IPS-NIHi7 (cell line): ENCODE results near the gene SAXO1.
"Not testable (repeated sequence)": the region's sequence is repeated elsewhere in the genome, so short reads cannot be mapped to it uniquely, and the experiment has no call there.

Experiments used
- DNase-seq: peaks from one replicate; pipeline ENCODE4 v3.0.0; 2012; ENCODE audit warnings: mixed read lengths; ENCODE audit errors: extremely low spot score

The SAXO1 gene

GRCh38 chr9:18999173-18999785 is 33.7 kb downstream of the SAXO1 start:
- no peak for DNase-seq

DNA sequence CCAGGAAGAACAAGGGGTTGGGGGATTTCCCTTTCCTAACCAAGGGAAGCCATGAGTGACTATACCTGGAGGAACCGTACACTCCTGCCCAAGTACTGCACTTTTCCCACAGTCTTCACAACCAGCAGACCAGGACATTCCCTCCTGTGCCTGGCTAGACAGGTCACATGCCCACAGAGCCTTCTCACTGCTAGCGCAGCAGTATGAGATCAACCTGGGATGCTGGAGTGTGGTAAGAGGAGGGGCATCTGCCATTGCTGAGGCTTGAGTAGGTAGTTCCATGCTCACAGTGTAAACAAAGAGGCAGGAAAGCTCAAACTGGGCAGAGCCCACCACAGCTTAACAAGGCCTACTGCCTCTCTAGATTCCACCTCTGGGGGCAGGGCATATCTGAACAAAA is 35.9 kb downstream of the SAXO1 start:
- DNase-seq, result no peak

- no peak for DNase-seq
These were observed 36.8 kb downstream of the SAXO1 start for GRCh38 chr9:18996211-18996610.

- no peak for DNase-seq
These were observed 38.6 kb downstream of the SAXO1 start for GRCh38 chr9:18994263-18994916.

GRCh38 chr9:18991197-18991596 is 41.8 kb downstream of the SAXO1 start:
- DNase-seq, result not testable (repeated sequence)

DNA sequence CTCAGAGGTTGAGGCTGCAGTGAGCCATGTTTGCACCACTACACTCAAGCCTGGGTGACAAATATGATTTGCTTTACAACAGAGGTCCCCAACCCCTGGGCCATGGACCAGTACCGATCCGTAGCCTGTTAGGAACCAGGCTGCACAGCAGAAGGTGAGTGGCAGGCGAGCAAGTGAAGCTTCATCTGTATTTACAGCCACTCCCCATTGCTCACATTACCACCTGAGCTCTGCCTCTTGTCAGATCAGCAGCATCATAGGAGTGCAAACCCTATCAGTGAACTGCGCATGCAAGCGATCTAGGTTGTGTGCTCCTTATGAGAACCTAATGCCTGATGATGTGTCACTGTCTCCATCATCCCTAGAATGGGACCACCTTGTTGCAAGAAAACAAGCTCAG is 42.5 kb downstream of the SAXO1 start:
- no peak for DNase-seq

DNA sequence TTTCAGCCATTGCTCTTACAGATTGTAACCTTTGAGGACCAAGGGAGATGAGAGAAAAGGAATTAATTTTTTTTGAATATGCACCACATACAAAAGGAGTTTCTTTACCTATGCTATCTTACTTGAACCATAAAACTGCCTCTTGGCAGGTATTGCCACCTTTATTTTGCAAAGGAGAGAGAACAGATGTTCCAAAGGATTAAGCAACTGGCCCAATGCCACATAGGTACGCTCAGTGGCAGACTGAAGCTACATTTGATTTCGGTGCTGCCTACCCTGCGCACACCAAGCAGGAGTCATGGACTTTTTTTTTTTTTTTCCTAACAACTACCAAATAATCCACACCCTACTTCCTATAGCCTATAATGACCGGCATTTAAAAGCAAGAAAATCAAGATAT is 43.1 kb downstream of the SAXO1 start:
- no peak for DNase-seq

DNA sequence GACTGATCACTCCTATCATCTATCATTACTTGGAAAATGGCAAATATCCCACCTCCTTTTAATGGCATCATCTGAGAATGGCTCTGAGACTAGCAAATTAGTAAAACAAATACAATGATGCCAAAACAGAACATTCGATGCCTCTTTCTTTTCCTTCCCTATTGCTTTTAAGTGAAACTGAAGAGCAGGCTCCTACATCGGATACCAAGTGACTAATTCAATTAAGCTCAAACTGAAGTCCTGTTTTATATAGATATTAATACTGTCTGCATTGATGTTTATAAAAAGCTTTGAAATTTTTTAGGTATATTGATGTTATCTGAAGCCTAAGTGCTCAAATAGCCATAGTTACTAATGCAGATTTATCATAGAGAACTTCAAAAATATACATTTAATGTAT is 43.9 kb downstream of the SAXO1 start:
- DNase-seq, result no peak

- DNase-seq, result no peak
These were observed 45.0 kb downstream of the SAXO1 start for GRCh38 chr9:18988003-18988402.

DNA sequence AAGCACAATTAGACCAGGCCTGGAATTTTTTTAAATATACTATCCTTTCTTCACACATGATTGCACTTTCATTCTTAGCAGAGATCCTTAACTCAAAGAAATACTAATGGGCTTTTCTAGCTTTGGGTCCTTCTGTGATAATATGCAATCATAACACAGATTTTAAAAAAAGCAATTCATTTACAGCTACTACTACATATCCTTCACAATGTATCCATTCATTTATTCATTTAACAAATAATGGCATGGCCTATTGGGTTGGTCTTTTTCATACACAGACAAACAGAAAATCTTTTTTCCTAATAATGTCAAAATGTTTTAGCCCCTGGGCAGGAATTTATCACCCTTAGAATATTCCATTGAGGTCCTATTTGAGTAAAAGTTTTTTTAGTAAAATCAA is 47.0 kb downstream of the SAXO1 start:
- no peak for DNase-seq

DNA sequence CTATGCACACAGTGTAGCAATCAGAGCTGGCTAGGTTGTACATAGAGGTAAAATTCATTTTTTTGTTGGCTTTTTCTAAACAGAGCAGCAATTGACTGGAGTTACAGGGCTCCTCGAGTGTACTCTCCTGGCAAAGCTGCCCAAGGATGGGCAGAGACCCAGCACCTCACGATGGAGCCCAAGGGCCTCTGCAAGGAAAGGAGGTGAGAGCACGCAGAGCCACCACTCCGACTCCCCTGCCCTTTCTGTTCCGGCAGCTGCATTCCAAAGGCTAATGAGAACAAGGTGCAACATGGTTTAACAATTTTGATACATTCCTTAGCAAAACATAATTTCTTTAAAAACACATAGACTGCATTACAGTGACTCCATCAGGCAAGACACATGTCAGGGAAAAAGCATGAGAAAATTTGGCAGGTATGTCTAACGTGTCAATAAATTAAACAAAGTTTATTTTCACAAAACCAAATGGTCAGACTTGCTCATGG is 47.5 kb downstream of the SAXO1 start:
- no peak for DNase-seq

GRCh38 chr9:18982262-18982620 is 50.8 kb downstream of the SAXO1 start:
- DNase-seq, result no peak

DNA sequence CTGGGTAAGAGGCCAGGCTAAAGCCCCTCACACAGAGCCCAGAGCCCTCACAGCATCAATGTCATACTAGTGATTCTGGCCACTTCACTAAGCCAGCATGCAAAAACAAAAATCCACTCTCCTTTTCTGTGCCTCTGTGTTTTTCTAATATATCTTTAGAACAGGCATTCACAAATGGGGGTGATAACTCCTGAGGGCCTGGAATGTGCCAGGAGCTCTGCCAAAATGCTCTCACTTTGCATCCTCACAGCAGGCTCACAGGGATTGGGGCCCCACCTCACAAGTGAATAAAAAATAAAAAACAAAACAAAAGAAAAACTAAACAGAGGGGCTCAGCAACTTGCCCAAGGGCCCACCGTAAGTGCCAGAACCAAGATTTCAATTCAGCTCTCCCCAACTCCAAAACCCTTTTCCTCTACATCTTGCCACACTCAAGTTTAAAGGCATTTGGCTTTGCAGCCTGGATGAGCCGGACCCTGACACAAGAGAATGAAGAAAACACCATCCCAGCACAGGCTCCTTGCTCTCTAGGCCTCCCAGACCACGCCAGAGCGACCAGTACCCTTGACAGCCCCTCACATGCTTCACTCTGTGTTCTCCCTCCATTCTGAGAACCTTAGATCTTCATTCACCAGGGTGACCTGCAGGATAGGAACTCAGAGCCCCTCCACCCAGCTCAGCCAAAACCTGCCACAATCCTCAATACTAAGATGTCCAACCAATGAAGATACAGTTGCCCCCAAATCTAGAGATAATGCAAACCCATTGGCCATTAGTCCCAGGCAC is 51.3 kb downstream of the SAXO1 start:
- DNase-seq, result no peak

DNA sequence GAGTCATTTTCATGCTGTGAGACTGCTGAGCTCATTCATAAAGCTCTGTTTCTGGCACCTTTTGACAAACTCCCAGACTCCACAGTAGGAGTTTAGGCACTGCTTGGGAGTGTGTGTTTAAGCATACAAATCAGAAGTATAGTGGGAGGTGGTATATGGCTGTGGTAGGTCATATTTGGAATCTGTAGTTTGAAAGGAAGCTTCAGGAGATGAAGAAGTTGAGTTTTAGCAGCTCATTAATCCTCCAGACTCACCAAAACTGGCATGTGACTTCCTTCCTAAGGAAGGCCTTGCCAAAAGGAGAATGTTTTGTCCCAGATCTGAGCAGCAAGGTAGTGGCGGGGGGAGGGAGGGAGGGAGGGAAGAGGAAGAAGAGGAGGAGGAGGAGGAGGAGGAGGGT is 52.8 kb downstream of the SAXO1 start:
- no peak for DNase-seq

DNA sequence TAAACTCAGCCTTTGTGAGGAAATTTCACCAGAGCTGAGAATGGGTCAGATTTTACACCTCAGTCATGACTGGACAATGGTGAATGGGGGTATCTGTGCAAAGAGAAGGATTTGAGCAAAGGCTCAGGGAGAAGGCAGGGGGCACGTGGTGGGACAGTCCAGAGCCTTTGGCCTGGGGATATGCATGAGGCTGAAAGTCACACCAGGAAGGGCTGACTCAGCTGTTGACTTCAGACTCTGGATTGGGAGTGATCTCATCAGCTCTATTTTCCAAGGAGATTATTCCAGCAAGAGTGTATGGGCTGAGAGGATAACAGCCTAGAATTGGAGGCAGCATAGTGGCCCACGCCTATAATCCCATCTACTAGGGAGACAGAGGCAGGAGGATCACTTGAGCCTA is 53.6 kb downstream of the SAXO1 start:
- DNase-seq, result no peak

GRCh38 chr9:18978188-18978587 is 54.8 kb downstream of the SAXO1 start:
- DNase-seq, result no peak

- DNase-seq, result no peak
These were observed 56.1 kb downstream of the SAXO1 start for GRCh38 chr9:18976709-18977531.

DNA sequence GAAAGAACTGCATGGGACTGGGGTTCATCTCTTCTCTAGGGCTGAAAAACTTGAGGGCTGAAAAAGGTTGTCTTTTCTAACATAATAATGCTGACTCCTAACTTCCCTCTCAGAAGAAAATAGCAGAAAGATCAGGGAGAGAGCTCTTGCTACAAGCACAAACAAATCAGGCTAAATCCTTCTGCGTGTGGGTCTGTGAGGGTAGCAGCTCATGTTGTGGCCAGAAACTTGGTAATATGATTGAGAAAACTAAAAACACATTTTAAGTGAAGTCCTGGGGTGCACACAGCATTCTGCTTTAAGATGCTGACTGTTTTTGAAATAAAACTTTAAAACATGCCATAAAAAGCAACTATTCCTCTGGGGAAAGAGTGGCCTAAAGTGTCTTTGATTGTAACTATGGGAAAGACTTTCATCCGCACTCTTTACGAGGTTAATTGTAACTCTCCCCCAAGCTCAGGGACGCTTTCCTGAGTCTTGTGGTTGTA is 56.7 kb downstream of the SAXO1 start:
- no peak for DNase-seq

DNA sequence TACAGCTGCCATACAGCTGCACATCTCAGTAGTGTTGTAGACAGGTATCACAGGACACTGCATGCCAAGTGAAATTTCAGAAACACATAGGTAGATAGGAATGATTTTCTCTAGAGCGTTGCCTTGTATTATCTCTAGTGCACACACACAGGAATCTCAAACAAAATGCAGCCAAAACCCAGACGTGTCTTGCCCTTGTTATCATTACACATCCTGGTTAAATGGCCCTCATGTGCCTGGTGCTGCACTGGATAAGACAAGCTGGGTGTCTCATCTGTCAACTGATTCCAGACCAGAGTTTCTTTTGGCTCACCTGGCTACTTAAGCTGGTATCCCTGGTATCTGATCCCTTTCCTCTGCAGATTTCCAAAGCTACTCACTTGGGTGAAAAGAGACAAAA is 59.7 kb downstream of the SAXO1 start:
- no peak for DNase-seq

- DNase-seq, result no peak
These were observed 60.3 kb downstream of the SAXO1 start for GRCh38 chr9:18972675-18973074.

DNA sequence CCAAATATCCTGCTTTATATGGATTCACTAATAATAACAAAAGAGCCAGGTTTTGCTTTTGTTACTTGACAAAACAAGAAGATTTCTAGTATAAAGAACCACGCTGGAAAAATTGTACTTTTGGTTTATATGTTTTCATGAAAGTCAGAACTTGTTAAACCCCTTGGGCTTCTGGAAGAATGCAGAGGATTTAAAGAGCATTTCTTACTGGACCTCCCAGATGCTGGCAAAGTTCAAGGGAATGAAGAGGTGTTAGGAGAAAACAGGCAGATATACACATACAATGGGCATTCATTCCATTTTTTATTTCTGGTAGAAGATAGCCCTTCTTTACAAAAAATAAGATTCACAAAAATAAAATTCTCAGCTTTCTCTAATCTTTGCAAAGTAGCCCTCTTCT is 61.1 kb downstream of the SAXO1 start:
- no peak for DNase-seq

DNA sequence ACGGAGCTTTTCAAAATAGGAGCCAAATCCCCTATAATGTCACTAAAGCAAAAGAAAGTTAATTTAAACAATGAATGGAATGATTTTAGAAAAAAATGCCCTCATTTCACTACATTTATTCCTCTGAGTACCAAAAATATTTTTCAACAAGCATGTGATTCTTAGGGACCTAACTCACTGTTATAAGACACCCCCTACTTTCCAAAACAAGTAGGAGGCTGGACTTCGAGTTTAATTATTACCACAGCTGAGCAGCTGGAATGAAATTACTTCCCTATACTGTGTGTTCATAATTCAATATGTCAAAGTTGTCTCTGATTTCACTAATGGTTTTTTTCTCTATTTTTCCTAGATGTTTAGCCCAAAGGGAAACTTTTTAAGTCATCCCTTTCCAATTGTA is 61.6 kb downstream of the SAXO1 start:
- no peak for DNase-seq
